Lower lobe of right lung (tissue), 2 donors: ENCODE measurements around the gene C19orf12. TPM values are rescaled to one million over a fixed set of nuclear protein-coding genes. Genes with fewer than 3 reads are reported as not detected.

Source experiments
- ATAC-seq, 2 donors: fragments of 200-7000 bp; cut with Tn5 transposase; one replicate each; pipeline ENCODE4 v1.9.1; 2020 to 2022; ENCODE audit warnings: mild to moderate bottlenecking in 2 of 2, moderate library complexity in 2 of 2
- DNase-seq: peaks from one replicate; pipeline ENCODE4 v3.0.0-alpha.2; 2020
- H3K27ac ChIP-seq: fragments of 200-600 bp; one replicate; pipeline ENCODE4 v1.8.0; 2022
- H3K27me3 ChIP-seq: fragments of 200-600 bp; one replicate; pipeline ENCODE4 v1.8.0; 2022; ENCODE audit warnings: low read depth
- H3K36me3 ChIP-seq: fragments of 200-600 bp; one replicate; pipeline ENCODE4 v1.8.0; 2022; ENCODE audit warnings: mild to moderate bottlenecking
- H3K4me1 ChIP-seq: fragments of 200-600 bp; one replicate; pipeline ENCODE4 v1.8.0; 2022
- H3K4me3 ChIP-seq: fragments of 200-600 bp; one replicate; pipeline ENCODE4 v1.8.0; 2022; ENCODE audit warnings: mild to moderate bottlenecking
- H3K9me3 ChIP-seq: fragments of 200-600 bp; one replicate; pipeline ENCODE4 v1.8.0; 2022
- CTCF ChIP-seq: fragments of 200-600 bp; IDR thresholded peaks from one replicate; pipeline ENCODE4 v1.8.0; 2022; ENCODE audit warnings: antibody characterized with exemption, mild to moderate bottlenecking
- intact Hi-C: fragments of 100-400 bp; cut with DNase I; formaldehyde crosslinking; loops from one replicate; pipeline ENCODE4 v1.11.0; 2022
- total RNA-seq: library from RNA; stranded (reverse); fragmentation: NEBNext Ultra II Directional; extraction: Animal tissue kit (Norgen Biotek cat#: 25700); gene quantifications from one replicate; pipeline ENCODE4 v1.2.1, GENCODE V29; 2021
- donor health status: DM: no; HTN: yes; CAD: no; lungs with severe emphysema.

Gene C19orf12
- total RNA-seq, 1 donor from 2014 or later, result 19.2 TPM

GRCh38 chr19:29702161-29702962 lies 12.7 kb downstream of the C19orf12 start:
- ATAC-seq, result no peak
- Histone ChIP-seq H3K36me3 (peaks cover 48% of the 10 kb centered on the region), H3K4me1 (no peaks in the 10 kb centered on the region), H3K27ac (no peak overlapping the region), H3K9me3 (no peaks in the 10 kb centered on the region), H3K4me3 (no peak overlapping the region), H3K27me3 (no peaks in the 10 kb centered on the region)
- TF ChIP-seq CTCF, result no peak
- intact Hi-C loops, result no loop called here
- no peak for DNase-seq

- no peak overlapping the region for H3K27ac ChIP-seq
- ATAC-seq, result no peak
- DNase-seq, result no peak
- no peak for TF ChIP-seq CTCF
- H3K4me1 ChIP-seq, result no peaks in the 10 kb centered on the region
- no peaks in the 10 kb centered on the region for H3K9me3 ChIP-seq
- no peak overlapping the region for H3K4me3 ChIP-seq
- peaks cover 29% of the 10 kb centered on the region for H3K36me3 ChIP-seq
- intact Hi-C loops, result no loop called here
- H3K27me3 ChIP-seq, result no peaks in the 10 kb centered on the region
Measured at GRCh38 chr19:29700498-29700897, 14.6 kb downstream of the C19orf12 start.

DNA sequence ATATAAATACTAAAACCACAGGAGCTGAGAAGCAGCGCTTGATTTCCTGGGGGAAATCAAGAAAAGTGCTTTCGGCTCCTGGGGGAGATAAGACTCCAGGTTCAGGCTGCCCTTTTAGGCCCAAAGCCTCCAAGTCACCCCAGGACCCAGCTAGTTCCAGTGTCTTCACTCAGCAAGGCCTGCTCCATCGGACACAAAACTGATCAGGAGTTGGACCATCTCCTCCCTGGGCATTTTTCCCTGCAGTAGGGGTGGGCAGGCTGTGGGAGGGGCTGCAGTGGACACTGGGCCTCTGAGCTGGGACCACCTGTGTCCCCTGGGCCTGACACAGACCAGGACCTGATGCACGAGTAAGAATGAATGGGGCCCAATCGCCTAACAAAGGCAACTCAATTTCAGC lies 15.2 kb downstream of the C19orf12 start:
- DNase-seq (no peak), ATAC-seq (no peak)
- Histone ChIP-seq H3K27me3 (no peaks in the 10 kb centered on the region), H3K36me3 (peaks cover 23% of the 10 kb centered on the region), H3K4me1 (no peaks in the 10 kb centered on the region), H3K9me3 (no peaks in the 10 kb centered on the region), H3K27ac (no peak overlapping the region), H3K4me3 (no peak overlapping the region)
- no peak for TF ChIP-seq CTCF
- intact Hi-C loops, result no loop called here

GRCh38 chr19:29697523-29698261 lies 17.4 kb downstream of the C19orf12 start:
- intact Hi-C loops, result no loop called here
- Histone ChIP-seq H3K4me3 (no peak overlapping the region), H3K36me3 (peaks cover 10% of the 10 kb centered on the region), H3K27ac (no peak overlapping the region), H3K4me1 (no peaks in the 10 kb centered on the region), H3K9me3 (no peaks in the 10 kb centered on the region), H3K27me3 (no peaks in the 10 kb centered on the region)
- TF ChIP-seq CTCF, result no peak
- ATAC-seq, result no peak
- no peak for DNase-seq

DNA sequence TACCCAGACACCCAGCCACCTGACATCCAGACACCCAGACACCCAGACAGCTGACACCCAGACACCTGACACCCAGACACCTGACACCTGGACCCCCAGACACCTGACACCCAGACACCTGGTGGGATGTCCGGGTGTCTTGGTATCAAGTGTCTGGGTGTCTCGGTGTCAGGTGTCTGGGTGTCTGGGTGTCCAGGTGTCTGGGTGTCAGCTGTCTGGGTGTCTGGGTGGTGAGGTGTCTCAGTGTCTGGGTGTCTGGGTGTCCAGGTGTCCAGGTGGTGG lies 18.6 kb downstream of the C19orf12 start:
- Histone ChIP-seq H3K27me3 (no peaks in the 10 kb centered on the region), H3K9me3 (no peaks in the 10 kb centered on the region), H3K27ac (no peak overlapping the region), H3K36me3 (no peaks in the 10 kb centered on the region), H3K4me1 (no peaks in the 10 kb centered on the region), H3K4me3 (no peak overlapping the region)
- no peak for TF ChIP-seq CTCF
- ATAC-seq (no peak), DNase-seq (no peak)
- intact Hi-C loops, result no loop called here
